Gastrocnemius medialis (tissue), 4 donors: Measurements from ENCODE around the gene FAM193B. TPM values are rescaled to one million over a fixed set of nuclear protein-coding genes. Genes with fewer than 3 reads are reported as not detected.
"Not testable (repeated sequence)": the region's sequence is repeated elsewhere in the genome, so short reads cannot be mapped to it uniquely, and the experiment has no call there.

Experiments
- ATAC-seq, 2 donors: fragments of 150-250 bp; one replicate each; pipeline ENCODE4 v1.9.1; 2016
- DNase-seq, 2 donors: peaks; one replicate each; pipeline ENCODE4 v3.0.0-alpha.2; 2019
- H3K27ac ChIP-seq, 4 donors: fragments of 200-600 bp; sonication (generic); 1 replicate in 1 of 4; 2 replicates in 3 of 4; pipeline ENCODE4 v1.5.1; 2016 to 2018; ENCODE audit warnings: mild to moderate bottlenecking in 2 of 4, moderate library complexity in 1 of 4
- H3K27me3 ChIP-seq, 3 donors: fragments of 200-600 bp; sonication (generic) in 2 of 3; 1 replicate in 1 of 3; 2 replicates in 2 of 3; pipeline versions ENCODE4 v1.5.1 to v1.6.0; 2016 to 2019; ENCODE audit warnings: mild to moderate bottlenecking in 1 of 3, moderate library complexity in 1 of 3
- H3K36me3 ChIP-seq, 2 donors: fragments of 200-600 bp; sonication (generic) in 1 of 2; one replicate each; pipeline ENCODE4 v1.5.1; 2017 to 2018
- H3K4me1 ChIP-seq, 2 donors: fragments of 200-600 bp; sonication (generic) in 1 of 2; one replicate each; pipeline ENCODE4 v1.5.1; 2016 to 2017; ENCODE audit warnings: mild to moderate bottlenecking in 2 of 2
- H3K4me3 ChIP-seq, 4 donors: fragments of 200-600 bp; sonication (generic) in 3 of 4; 1 replicate in 1 of 4; 2 replicates in 3 of 4; pipeline ENCODE4 v1.5.1; 2016 to 2019; ENCODE audit warnings: mild to moderate bottlenecking in 2 of 4
- H3K9me3 ChIP-seq, 3 donors: fragments of 200-600 bp; sonication (generic) in 2 of 3; 1 replicate in 1 of 3; 2 replicates in 2 of 3; pipeline ENCODE4 v1.5.1; 2016 to 2019
- CTCF ChIP-seq, 5 experiments: fragments of 450-650 bp in 3 of 5; fragments of 200-600 bp in 2 of 5; sonication (generic) in 2 of 5; IDR thresholded peaks in 4 of 5; conservative IDR thresholded peaks in 1 of 5; 1 replicate in 4 of 5; 2 replicates in 1 of 5; pipeline ENCODE4 v1.5.1; 2016 to 2019; ENCODE audit warnings: antibody characterized with exemption in 5 of 5, mild to moderate bottlenecking in 3 of 5, moderate library complexity in 3 of 5
- POLR2A ChIP-seq, 2 donors: fragments of 450-650 bp; IDR thresholded peaks; one replicate each; pipeline ENCODE4 v1.6.1; 2017; ENCODE audit warnings: antibody characterized with exemption in 2 of 2, mild to moderate bottlenecking in 2 of 2, moderate library complexity in 2 of 2
- in situ Hi-C, 4 donors: fragments of 200-750 bp; cut with MboI; loops; one replicate each; pipeline versions ENCODE4 v1.15.0 to v1.8.0; 2017; ENCODE audit warnings: low sequenced_read_pairs in 4 of 4
- intact Hi-C: fragments of 100-400 bp; cut with DNase I; formaldehyde crosslinking; loops from one replicate; pipeline ENCODE4 v1.15.1; 2023; ENCODE audit warnings: low total_unique reads
- total RNA-seq, 4 donors: library from RNA; depleted of rRNA; stranded (reverse); fragments of >200 nt; gene quantifications; one replicate each; pipeline versions ENCODE4 v1.1.0 to v1.2.3, GENCODE V29; 2016

Gene FAM193B
- total RNA-seq, 4 donors from 2014 or later = 13.2 to 21.3 (median 16.6) TPM

GRCh38 chr5:177535125-177535524 is 19.2 kb downstream of the FAM193B start:
- no peaks in the 10 kb centered on the region for H3K27me3 ChIP-seq
- in situ Hi-C loops (no loop called here), intact Hi-C loops (no loop called here)
- TF ChIP-seq CTCF (IDR thresholded peaks at IDR 0.05 in 4 of 5, conservative IDR thresholded peaks at IDR 0.05 in 1 of 5) (no peak), POLR2A (IDR thresholded peaks at IDR 0.05) (no peak)
- H3K4me1 ChIP-seq = peaks cover 61 to 64% of the 10 kb centered on the region in 2 donors
- peaks cover 0 to 43% of the 10 kb centered on the region in 2 donors for H3K36me3 ChIP-seq
- DNase-seq (no peak), ATAC-seq (no peak)
- H3K27ac ChIP-seq = peak overlapping the region; percentile 25 to 95 (median 52)
- no peaks in the 10 kb centered on the region for H3K9me3 ChIP-seq
- H3K4me3 ChIP-seq = no peak overlapping the region

- peaks cover 55 to 57% of the 10 kb centered on the region in 2 donors for H3K4me1 ChIP-seq
- in situ Hi-C loops, H3K9me3 ChIP-seq, DNase-seq, intact Hi-C loops, ATAC-seq, H3K27me3 ChIP-seq, H3K4me3 ChIP-seq: not testable (repeated sequence)
- peak overlapping the region; percentile 25 to 95 (median 52) for H3K27ac ChIP-seq
- peaks cover 0 to 50% of the 10 kb centered on the region in 2 donors for H3K36me3 ChIP-seq
These were observed 19.9 kb downstream of the FAM193B start for GRCh38 chr5:177534433-177534832.

GRCh38 chr5:177531209-177531940 is 23.0 kb downstream of the FAM193B start:
- TF ChIP-seq POLR2A (IDR thresholded peaks at IDR 0.05) (no peak), CTCF (IDR thresholded peaks at IDR 0.05 in 4 of 5, conservative IDR thresholded peaks at IDR 0.05 in 1 of 5) (no peak)
- peaks cover 0 to 68% of the 10 kb centered on the region in 2 donors for H3K36me3 ChIP-seq
- intact Hi-C loops (no loop called here), in situ Hi-C loops (no loop called here)
- H3K9me3 ChIP-seq = no peaks in the 10 kb centered on the region
- no peak overlapping the region for H3K4me3 ChIP-seq
- no peaks in the 10 kb centered on the region for H3K27me3 ChIP-seq
- DNase-seq = no peak
- peaks cover 26 to 33% of the 10 kb centered on the region in 2 donors for H3K4me1 ChIP-seq
- no peak for ATAC-seq
- peak overlapping the region in 1 of 4 donors; percentile 47 for H3K27ac ChIP-seq

GRCh38 chr5:177530638-177531037 is 23.7 kb downstream of the FAM193B start:
- Histone ChIP-seq H3K4me1 (peaks cover 20 to 33% of the 10 kb centered on the region in 2 donors), H3K9me3 (no peaks in the 10 kb centered on the region), H3K4me3 (no peak overlapping the region), H3K36me3 (peaks cover 0 to 69% of the 10 kb centered on the region in 2 donors), H3K27me3 (no peaks in the 10 kb centered on the region), H3K27ac (peak overlapping the region in 1 of 4 donors; percentile 47)
- ATAC-seq = no peak
- no peak for TF ChIP-seq POLR2A (IDR thresholded peaks at IDR 0.05)
- no peak for TF ChIP-seq CTCF (IDR thresholded peaks at IDR 0.05 in 4 of 5, conservative IDR thresholded peaks at IDR 0.05 in 1 of 5)
- intact Hi-C loops = no loop called here
- in situ Hi-C loops = no loop called here
- no peak for DNase-seq

- Histone ChIP-seq H3K36me3 (peaks cover 0 to 71% of the 10 kb centered on the region in 2 donors), H3K4me1 (peaks cover 18 to 33% of the 10 kb centered on the region in 2 donors), H3K4me3 (no peak overlapping the region), H3K9me3 (no peaks in the 10 kb centered on the region), H3K27ac (no peak overlapping the region), H3K27me3 (no peaks in the 10 kb centered on the region)
- ATAC-seq (no peak), DNase-seq (no peak)
- TF ChIP-seq POLR2A (IDR thresholded peaks at IDR 0.05) (no peak), CTCF (IDR thresholded peaks at IDR 0.05 in 4 of 5, conservative IDR thresholded peaks at IDR 0.05 in 1 of 5) (no peak)
- in situ Hi-C loops = no loop called here
- intact Hi-C loops = no loop called here
These were observed 24.8 kb downstream of the FAM193B start for GRCh38 chr5:177529247-177530203.
